Stimulated activated CD4-positive, alpha-beta T cell treated with anti-CD3 and anti-CD28 coated beads, Interleukin-15, amount 100 ng/mL, for 48 hours (primary cell): ENCODE results near the gene SPTBN4.
"Not testable (repeated sequence)": the region's sequence is repeated elsewhere in the genome, so short reads cannot be mapped to it uniquely, and the experiment has no call there.

ENCODE experiments used
- DNase-seq, 2 donors: peaks; one replicate each; pipeline ENCODE4 v3.0.0-alpha.2; 2020; ENCODE audit warnings: low read depth in 2 of 2

The SPTBN4 gene

GRCh38 chr19:40617961-40618360, 151.2 kb downstream of the SPTBN4 start:
- no peak for DNase-seq

- no peak for DNase-seq
These were observed 152.7 kb downstream of the SPTBN4 start for GRCh38 chr19:40619333-40620160.

GRCh38 chr19:40620161-40620485, 153.3 kb downstream of the SPTBN4 start:
- DNase-seq: no peak

GRCh38 chr19:40621283-40621682, 154.5 kb downstream of the SPTBN4 start:
- no peak for DNase-seq

GRCh38 chr19:40621966-40622772, 155.4 kb downstream of the SPTBN4 start:
- no peak for DNase-seq

- no peak for DNase-seq
These were observed 155.9 kb downstream of the SPTBN4 start for GRCh38 chr19:40622773-40623075.

GRCh38 chr19:40623403-40624251, 156.8 kb downstream of the SPTBN4 start:
- DNase-seq: no peak

GRCh38 chr19:40624369-40625153, 157.8 kb downstream of the SPTBN4 start:
- DNase-seq: not testable (repeated sequence)

- no peak for DNase-seq
These were observed 158.8 kb downstream of the SPTBN4 start for GRCh38 chr19:40625406-40626120.
